ENCODE results near the gene UNC5CL. TPM values are rescaled to one million over a fixed set of nuclear protein-coding genes. Genes with fewer than 3 reads are reported as not detected.

UNC5CL gene
- total RNA-seq, 4 donors from 2014 or later = 0.07 to 1.2 (median 0.37) TPM

- H3K4me1 ChIP-seq = no peaks in the 10 kb centered on the region
- ATAC-seq = no peak
- peaks cover 13% of the 10 kb centered on the region for H3K27me3 ChIP-seq
- H3K9me3 ChIP-seq = no peaks in the 10 kb centered on the region
- H3K27ac ChIP-seq = no peak overlapping the region
- H3K4me3 ChIP-seq = no peak overlapping the region
- 38 to 50% methylated on average over 1 of the region's 1 CpG for WGBS, 2 donors (ENCODE audit: low coverage in 1 of 2)
- TF ChIP-seq EP300 (IDR thresholded peaks at IDR 0.05) (no peak), POLR2A (IDR thresholded peaks at IDR 0.05) (no peak)
- H3K36me3 ChIP-seq = no peaks in the 10 kb centered on the region
Measured at GRCh38 chr6:40982917-40983316, 56.1 kb downstream of the UNC5CL start.

GRCh38 chr6:40978687-40979289 is 60.2 kb downstream of the UNC5CL start:
- Histone ChIP-seq H3K36me3 (no peaks in the 10 kb centered on the region), H3K27ac (no peak overlapping the region), H3K27me3 (peaks cover 13% of the 10 kb centered on the region), H3K4me1 (no peaks in the 10 kb centered on the region), H3K9me3 (no peaks in the 10 kb centered on the region), H3K4me3 (no peak overlapping the region)
- no peak for ATAC-seq
- TF ChIP-seq POLR2AphosphoS5 (IDR thresholded peaks at IDR 0.05) (no peak), POLR2A (IDR thresholded peaks at IDR 0.05) (no peak), EP300 (IDR thresholded peaks at IDR 0.05) (no peak), CTCF (IDR thresholded peaks at IDR 0.05) (no peak)
- WGBS, 2 donors (ENCODE audit: low coverage in 1 of 2) = no CpG with 5 or more reads among the region's 2 CpGs

GRCh38 chr6:40977695-40978094 is 61.3 kb downstream of the UNC5CL start:
- Histone ChIP-seq H3K9me3 (no peaks in the 10 kb centered on the region), H3K36me3 (no peaks in the 10 kb centered on the region), H3K27me3 (peaks cover 13% of the 10 kb centered on the region), H3K4me3 (no peak overlapping the region), H3K27ac (no peak overlapping the region), H3K4me1 (no peaks in the 10 kb centered on the region)
- TF ChIP-seq POLR2AphosphoS5 (IDR thresholded peaks at IDR 0.05) (no peak), POLR2A (IDR thresholded peaks at IDR 0.05) (no peak), EP300 (IDR thresholded peaks at IDR 0.05) (no peak)
- ATAC-seq = no peak
- 85 to 95% methylated on average over 2 of the region's 2 CpGs for WGBS, 2 donors (ENCODE audit: low coverage in 1 of 2)

GRCh38 chr6:40977085-40977484 is 61.9 kb downstream of the UNC5CL start:
- Histone ChIP-seq H3K36me3 (no peaks in the 10 kb centered on the region), H3K27ac (no peak overlapping the region), H3K4me1 (no peaks in the 10 kb centered on the region), H3K27me3 (peaks cover 13% of the 10 kb centered on the region), H3K4me3 (no peak overlapping the region), H3K9me3 (no peaks in the 10 kb centered on the region)
- TF ChIP-seq CTCF (IDR thresholded peaks at IDR 0.05) (no peak), POLR2AphosphoS5 (IDR thresholded peaks at IDR 0.05) (no peak), POLR2A (IDR thresholded peaks at IDR 0.05) (no peak), EP300 (IDR thresholded peaks at IDR 0.05) (no peak)
- no peak for ATAC-seq
- WGBS, 2 donors (ENCODE audit: low coverage in 1 of 2) = 87 to 90% methylated on average over 3 to 4 of the region's 4 CpGs

Other genes with a start within 250 kb of the UNC5CL start
- not detected for gene TSPO2, start 3.2 kb upstream of the UNC5CL start, total RNA-seq
- gene APOBEC2, start 14.0 kb upstream of the UNC5CL start, total RNA-seq = 1 to 10 TPM in 1 of 4 donors, under 1 TPM in 3; 0.37 to 1.8 (median 0.72) TPM
- 10 to 100 TPM in 3 of 4 donors, 1 to 10 TPM in 1; 9.2 to 23.8 (median 13.7) TPM for gene OARD1, start 33.1 kb upstream of the UNC5CL start, total RNA-seq
- gene NFYA, start 33.8 kb upstream of the UNC5CL start, total RNA-seq = 10 to 100 TPM in 3 of 4 donors, 1 to 10 TPM in 1; 6.6 to 17.7 (median 12.1) TPM
- gene TREML1, start 115.1 kb upstream of the UNC5CL start, total RNA-seq = not detected
- 1 to 10 TPM in 1 of 4 donors, under 1 TPM in 2, not detected in 1; 0.42 to 1.7 (median 0.54) TPM for gene TREM2, start 123.9 kb upstream of the UNC5CL start, total RNA-seq
- under 1 TPM in 1 of 4 donors, not detected in 3; 0.27 TPM for gene TREML2, start 161.9 kb upstream of the UNC5CL start, total RNA-seq
- gene TREML4, start 189.1 kb upstream of the UNC5CL start, total RNA-seq = not detected
- gene TREM1, start 247.5 kb upstream of the UNC5CL start, total RNA-seq = 1 to 10 TPM in 1 of 4 donors, under 1 TPM in 1, not detected in 2; 0.25 to 5.5 TPM

Data from gastroesophageal sphincter (tissue), 4 donors.